ENCODE results near the gene CAPN10.

Gene CAPN10

GRCh38 chr2:240624950-240625621, 38.6 kb downstream of the CAPN10 start, which contains the start of gene GPR35:
Gene GPR35, plus strand, starts transcription at chr2:240625480. Its CDS starts 4,473 bp downstream, at chr2:240629953.
- TF ChIP-seq CTCF (IDR thresholded peaks at IDR 0.05; ENCODE audit: low read depth, low read length): no peak
- no peak within 1 kb of the TSS for H3K4me3 ChIP-seq (ENCODE audit: low read depth, low read length)

GRCh38 chr2:240626531-240627300, 40.2 kb downstream of the CAPN10 start:
- no peak for TF ChIP-seq CTCF (IDR thresholded peaks at IDR 0.05; ENCODE audit: low read depth, low read length)
- H3K4me3 ChIP-seq (ENCODE audit: low read depth, low read length): no peak overlapping the region

- no peak for TF ChIP-seq CTCF (IDR thresholded peaks at IDR 0.05; ENCODE audit: low read depth, low read length)
- no peak overlapping the region for H3K4me3 ChIP-seq (ENCODE audit: low read depth, low read length)
These were observed 41.4 kb downstream of the CAPN10 start for GRCh38 chr2:240627736-240628506.

- no peak overlapping the region for H3K4me3 ChIP-seq (ENCODE audit: low read depth, low read length)
- TF ChIP-seq CTCF (IDR thresholded peaks at IDR 0.05; ENCODE audit: low read depth, low read length): no peak
These were observed 41.9 kb downstream of the CAPN10 start for GRCh38 chr2:240628507-240628807.

- H3K4me3 ChIP-seq (ENCODE audit: low read depth, low read length): no peak overlapping the region
- no peak for TF ChIP-seq CTCF (IDR thresholded peaks at IDR 0.05; ENCODE audit: low read depth, low read length)
These were observed 42.5 kb downstream of the CAPN10 start for GRCh38 chr2:240628808-240629618.

GRCh38 chr2:240629619-240629967, 43.1 kb downstream of the CAPN10 start:
- TF ChIP-seq CTCF (IDR thresholded peaks at IDR 0.05; ENCODE audit: low read depth, low read length): no peak
- H3K4me3 ChIP-seq (ENCODE audit: low read depth, low read length): no peak overlapping the region

All from WI38 (cell line).